Spinal cord (tissue), 10 donors: ENCODE data around the gene DNMBP. TPM values are rescaled to one million over a fixed set of nuclear protein-coding genes. Genes with fewer than 3 reads are reported as not detected.
A peak's percentile ranks its signal among the peaks of the same experiment; 100 is the strongest.
"Not testable (repeated sequence)": the region's sequence is repeated elsewhere in the genome, so short reads cannot be mapped to it uniquely, and the experiment has no call there.

Experiments used
- DNase-seq, 6 donors: peaks; one replicate each; pipeline versions ENCODE4 v3.0.0 to v3.0.0-alpha.2; 2013 to 2015; ENCODE audit warnings: low spot score in 6 of 6, low read depth in 4 of 6
- H3K27ac ChIP-seq: one replicate; pipeline ENCODE4 v1.5.1; 2013; ENCODE audit warnings: low read depth, low read length, control low read depth
- H3K27me3 ChIP-seq: one replicate; pipeline ENCODE4 v1.6.1; 2013; ENCODE audit warnings: low read length; ENCODE audit not compliant: control insufficient read depth, insufficient read depth
- H3K36me3 ChIP-seq: one replicate; pipeline ENCODE4 v1.6.1; 2013; ENCODE audit warnings: low read length; ENCODE audit not compliant: control insufficient read depth, insufficient read depth
- H3K4me1 ChIP-seq: one replicate; pipeline ENCODE4 v1.6.1; 2013; ENCODE audit warnings: low read length; ENCODE audit not compliant: control insufficient read depth, insufficient read depth
- H3K4me3 ChIP-seq: one replicate; pipeline ENCODE4 v1.5.1; 2013; ENCODE audit warnings: low read depth, low read length, control low read depth
- H3K9me3 ChIP-seq: one replicate; pipeline ENCODE4 v1.6.1; 2013; ENCODE audit warnings: low read length; ENCODE audit not compliant: control insufficient read depth, insufficient read depth
- WGBS: methylation state at CpG from one replicate; pipeline ENCODE4 v1.1.5; 2013; ENCODE audit warnings: missing lambda C conversion rate; ENCODE audit not compliant: insufficient coverage; 5-methylcytosine and 5-hydroxymethylcytosine counted together
- polyA plus RNA-seq, 2 donors: library from polyadenylated mRNA; unstranded; fragments of 120-200 nt; gene quantifications; one replicate each; pipeline ENCODE4 v1.2.1, GENCODE V29; 2013; ENCODE audit not compliant: insufficient read length in 2 of 2
- total RNA-seq, 2 donors: library from RNA; depleted of rRNA in 1 of 2; stranded (reverse); fragments of 120-200 nt in 1 of 2; fragments of >200 nt in 1 of 2; gene quantifications; one replicate each; pipeline versions ENCODE4 v1.2.3 to v1.2.4, GENCODE V29; 2013 to 2014
- donor health status: healthy.

The DNMBP gene
- total and polyA plus RNA-seq, 4 donors = 10.8 to 18.0 (median 13.0) TPM

- 66% methylated on average over 2 of the region's 3 CpGs for WGBS
- H3K27ac ChIP-seq = peak overlapping the region; percentile 36
- no peaks in the 10 kb centered on the region for H3K4me1 ChIP-seq
- H3K9me3 ChIP-seq = no peaks in the 10 kb centered on the region
- no peaks in the 10 kb centered on the region for H3K27me3 ChIP-seq
- H3K36me3 ChIP-seq = no peaks in the 10 kb centered on the region
- DNase-seq = no peak
- H3K4me3 ChIP-seq = no peak overlapping the region
Observed at GRCh38 chr10:99995713-99996112, 14.0 kb downstream of the DNMBP start.

- Histone ChIP-seq H3K27me3 (no peaks in the 10 kb centered on the region), H3K36me3 (no peaks in the 10 kb centered on the region)
Observed at GRCh38 chr10:99995269-99995668, 14.5 kb downstream of the DNMBP start.

GRCh38 chr10:99994801-99995200 is 14.9 kb downstream of the DNMBP start:
- H3K36me3 ChIP-seq = no peaks in the 10 kb centered on the region
- no peaks in the 10 kb centered on the region for H3K9me3 ChIP-seq
- no peak for DNase-seq
- WGBS = 100% methylated on average over 1 of the region's 5 CpGs
- H3K27ac ChIP-seq = peak overlapping the region; percentile 15
- no peaks in the 10 kb centered on the region for H3K4me1 ChIP-seq
- H3K27me3 ChIP-seq = no peaks in the 10 kb centered on the region
- no peak overlapping the region for H3K4me3 ChIP-seq

More at GRCh38 chr10:99995269-99995668, 14.5 kb downstream of the DNMBP start:
- Histone ChIP-seq H3K27ac (peak overlapping the region; percentile 36), H3K9me3 (no peaks in the 10 kb centered on the region), H3K4me3 (no peak overlapping the region), H3K4me1 (no peaks in the 10 kb centered on the region)
- DNase-seq = no peak
- WGBS = 88% methylated on average over 3 of the region's 3 CpGs

GRCh38 chr10:99993701-99994689 is 15.8 kb downstream of the DNMBP start:
- 61% methylated on average over 3 of the region's 8 CpGs for WGBS
- Histone ChIP-seq H3K9me3 (no peaks in the 10 kb centered on the region), H3K27me3 (no peaks in the 10 kb centered on the region), H3K27ac (peak overlapping the region; percentile 25), H3K4me1 (no peaks in the 10 kb centered on the region), H3K4me3 (no peak overlapping the region), H3K36me3 (no peaks in the 10 kb centered on the region)
- peak in 2 of 6 donors; percentile 27 to 80 for DNase-seq

GRCh38 chr10:99985637-99986036 is 24.1 kb downstream of the DNMBP start:
- H3K4me3 ChIP-seq, DNase-seq, H3K36me3 ChIP-seq, H3K9me3 ChIP-seq, H3K27me3 ChIP-seq, H3K27ac ChIP-seq: not testable (repeated sequence)
- H3K4me1 ChIP-seq = peaks cover 10% of the 10 kb centered on the region
- no CpG with 5 or more reads among the region's 5 CpGs for WGBS

- Histone ChIP-seq H3K27ac (peak overlapping the region; percentile 30), H3K9me3 (no peaks in the 10 kb centered on the region), H3K4me1 (peaks cover 10% of the 10 kb centered on the region), H3K36me3 (no peaks in the 10 kb centered on the region), H3K4me3 (no peak overlapping the region), H3K27me3 (no peaks in the 10 kb centered on the region)
- no peak for DNase-seq
- 88% methylated on average over 1 of the region's 5 CpGs for WGBS
Observed at GRCh38 chr10:99984211-99985034, 25.3 kb downstream of the DNMBP start.

GRCh38 chr10:99983280-99983988 is 26.3 kb downstream of the DNMBP start:
- no peaks in the 10 kb centered on the region for H3K36me3 ChIP-seq
- no peak overlapping the region for H3K4me3 ChIP-seq
- peak overlapping the region; percentile 82 for H3K27ac ChIP-seq
- H3K4me1 ChIP-seq = peaks cover 10% of the 10 kb centered on the region
- WGBS = 80% methylated on average over 8 of the region's 16 CpGs
- DNase-seq = peak in 1 of 6 donors; percentile 20
- H3K9me3 ChIP-seq = no peaks in the 10 kb centered on the region
- H3K27me3 ChIP-seq = no peaks in the 10 kb centered on the region

GRCh38 chr10:99982728-99983127 is 27.0 kb downstream of the DNMBP start:
- Histone ChIP-seq H3K4me3 (no peak overlapping the region), H3K36me3 (no peaks in the 10 kb centered on the region), H3K27me3 (no peaks in the 10 kb centered on the region), H3K4me1 (peaks cover 10% of the 10 kb centered on the region), H3K9me3 (no peaks in the 10 kb centered on the region), H3K27ac (peak overlapping the region; percentile 82)
- 85% methylated on average over 5 of the region's 5 CpGs for WGBS
- DNase-seq = no peak

- H3K27me3 ChIP-seq = no peaks in the 10 kb centered on the region
- H3K4me1 ChIP-seq = peaks cover 10% of the 10 kb centered on the region
- DNase-seq = peak in 1 of 6 donors; percentile 28
- H3K9me3 ChIP-seq = no peaks in the 10 kb centered on the region
- H3K27ac ChIP-seq = no peak overlapping the region
- 65% methylated on average over 5 of the region's 6 CpGs for WGBS
- H3K36me3 ChIP-seq = no peaks in the 10 kb centered on the region
- H3K4me3 ChIP-seq = no peak overlapping the region
Observed at GRCh38 chr10:99981581-99982199, 28.1 kb downstream of the DNMBP start.
